Measurements from ENCODE around the gene SLC36A4.
A peak's percentile ranks its signal among the peaks of the same experiment; 100 is the strongest.

DNA sequence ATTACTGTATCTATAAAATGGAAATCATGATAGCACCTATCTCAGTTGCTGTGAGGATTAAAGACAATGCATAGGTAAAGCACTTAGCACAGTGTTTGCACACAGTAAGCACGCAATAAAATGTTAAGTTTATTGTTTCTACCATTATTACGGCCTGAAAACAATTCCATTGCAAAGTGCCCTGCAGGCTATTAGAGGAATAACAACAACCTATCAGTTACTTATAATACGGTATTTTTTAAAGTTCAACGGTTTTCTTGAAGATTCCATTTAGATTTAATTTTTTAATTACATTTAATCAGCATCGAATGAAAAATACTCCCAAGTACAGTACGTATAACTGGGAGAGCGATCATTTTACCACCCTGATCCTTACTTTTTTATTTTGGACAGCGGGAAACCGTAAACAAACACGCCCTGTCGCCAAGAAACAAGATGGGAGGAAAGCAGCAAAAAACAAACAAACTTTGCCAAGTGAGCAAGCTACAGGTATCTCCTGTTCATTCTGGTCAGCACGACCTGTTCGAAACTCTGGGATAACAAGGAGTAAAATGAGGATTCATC, 893 bp downstream of the SLC36A4 start:
- TF ChIP-seq, protein P1, sequence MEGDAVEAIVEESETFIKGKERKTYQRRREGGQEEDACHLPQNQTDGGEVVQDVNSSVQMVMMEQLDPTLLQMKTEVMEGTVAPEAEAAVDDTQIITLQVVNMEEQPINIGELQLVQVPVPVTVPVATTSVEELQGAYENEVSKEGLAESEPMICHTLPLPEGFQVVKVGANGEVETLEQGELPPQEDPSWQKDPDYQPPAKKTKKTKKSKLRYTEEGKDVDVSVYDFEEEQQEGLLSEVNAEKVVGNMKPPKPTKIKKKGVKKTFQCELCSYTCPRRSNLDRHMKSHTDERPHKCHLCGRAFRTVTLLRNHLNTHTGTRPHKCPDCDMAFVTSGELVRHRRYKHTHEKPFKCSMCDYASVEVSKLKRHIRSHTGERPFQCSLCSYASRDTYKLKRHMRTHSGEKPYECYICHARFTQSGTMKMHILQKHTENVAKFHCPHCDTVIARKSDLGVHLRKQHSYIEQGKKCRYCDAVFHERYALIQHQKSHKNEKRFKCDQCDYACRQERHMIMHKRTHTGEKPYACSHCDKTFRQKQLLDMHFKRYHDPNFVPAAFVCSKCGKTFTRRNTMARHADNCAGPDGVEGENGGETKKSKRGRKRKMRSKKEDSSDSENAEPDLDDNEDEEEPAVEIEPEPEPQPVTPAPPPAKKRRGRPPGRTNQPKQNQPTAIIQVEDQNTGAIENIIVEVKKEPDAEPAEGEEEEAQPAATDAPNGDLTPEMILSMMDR (IDR thresholded peaks at IDR 0.05 in 2 of 3, conservative IDR thresholded peaks at IDR 0.05 in 1 of 3; ENCODE audit: borderline replicate concordance in 1 of 3, insufficient read depth in 1 of 3, low read depth in 2 of 3, low read length in 2 of 3): peak in 2 of 3 experiments; percentile 31 to 53; a peak in 3 of 6 replicates
- TF ChIP-seq JUND (IDR thresholded peaks at IDR 0.05): no peak
- no peak for TF ChIP-seq POLR2A (IDR thresholded peaks at IDR 0.05; ENCODE audit: borderline replicate concordance, extremely low read depth, insufficient read depth, insufficient read length)
- no peak for TF ChIP-seq SIN3A (IDR thresholded peaks at IDR 0.05; ENCODE audit: low read depth)
- no peak for TF ChIP-seq POLR2AphosphoS5 (IDR thresholded peaks at IDR 0.05; ENCODE audit: low read depth, low read length)
- TF ChIP-seq SRF (IDR thresholded peaks at IDR 0.05; ENCODE audit: low read depth): 0 out of 2 replicates have a peak, but pooled peaks have one; percentile 17
- no peak for TF ChIP-seq EGR1 (IDR thresholded peaks at IDR 0.05; ENCODE audit: low read depth)
- TF ChIP-seq EZH2phosphoT487 (IDR thresholded peaks at IDR 0.05; ENCODE audit: borderline replicate concordance): no peak
- TF ChIP-seq ATF3 (IDR thresholded peaks at IDR 0.05): no peak
- TF ChIP-seq ZNF274 (IDR thresholded peaks at IDR 0.05; ENCODE audit: low read depth, low read length): no peak
- no peak for TF ChIP-seq RAD21 (IDR thresholded peaks at IDR 0.05; ENCODE audit: low read depth)
